H7 (cell line): ENCODE measurements around the gene ACKR2. TPM values are rescaled to one million over a fixed set of nuclear protein-coding genes. Genes with fewer than 3 reads are reported as not detected.

Experiments used
- DNase-seq: peaks from one replicate; pipeline ENCODE4 v3.0.0; 2012
- H3K27me3 ChIP-seq: 2 replicates; pipeline ENCODE4 v1.6.0; 2011; ENCODE audit warnings: mild to moderate bottlenecking, low read length; ENCODE audit not compliant: control insufficient read depth, insufficient read depth
- H3K36me3 ChIP-seq: replicated peaks from 2 replicates; pipeline ENCODE4 v1.5.1; 2011; ENCODE audit warnings: low read length; ENCODE audit not compliant: control insufficient read depth, insufficient read depth
- H3K4me3 ChIP-seq: 2 replicates; pipeline ENCODE4 v1.5.1; 2011; ENCODE audit warnings: low read depth, mild to moderate bottlenecking, control low read depth, low read length, moderate library complexity; ENCODE audit not compliant: insufficient read depth
- total RNA-seq: library from RNA; depleted of rRNA; stranded (reverse); fragments of >200 nt; shearing (Covaris generic); gene quantifications from 2 replicates; pipeline ENCODE4 v1.2.3, GENCODE V29; 2014

Gene ACKR2
- total RNA-seq, 1 experiment from 2014 or later = not detected

DNA sequence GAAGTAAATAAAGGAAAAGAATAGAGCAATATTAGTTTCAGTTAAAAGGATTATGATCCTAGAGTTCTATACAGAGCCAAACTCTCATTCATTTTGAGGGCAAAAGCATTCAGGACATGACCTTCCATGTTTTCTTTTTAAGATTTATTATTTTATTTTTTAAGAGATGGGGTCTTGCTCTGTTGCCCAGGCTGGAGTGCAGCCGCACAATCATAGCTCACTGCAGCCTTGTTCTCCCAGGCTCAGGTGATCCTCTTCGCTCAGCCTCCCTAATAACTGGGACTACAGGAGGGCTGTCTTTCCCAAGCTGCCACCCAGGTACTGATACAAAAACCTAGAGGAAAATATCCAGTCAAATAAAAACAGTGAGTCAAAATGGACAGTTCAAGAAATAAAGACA, 22.6 kb upstream of the ACKR2 start:
- Histone ChIP-seq H3K4me3 (no peak overlapping the region), H3K27me3 (no peaks in the 10 kb centered on the region), H3K36me3 (peaks cover 3% of the 10 kb centered on the region)
- no peak for DNase-seq

DNA sequence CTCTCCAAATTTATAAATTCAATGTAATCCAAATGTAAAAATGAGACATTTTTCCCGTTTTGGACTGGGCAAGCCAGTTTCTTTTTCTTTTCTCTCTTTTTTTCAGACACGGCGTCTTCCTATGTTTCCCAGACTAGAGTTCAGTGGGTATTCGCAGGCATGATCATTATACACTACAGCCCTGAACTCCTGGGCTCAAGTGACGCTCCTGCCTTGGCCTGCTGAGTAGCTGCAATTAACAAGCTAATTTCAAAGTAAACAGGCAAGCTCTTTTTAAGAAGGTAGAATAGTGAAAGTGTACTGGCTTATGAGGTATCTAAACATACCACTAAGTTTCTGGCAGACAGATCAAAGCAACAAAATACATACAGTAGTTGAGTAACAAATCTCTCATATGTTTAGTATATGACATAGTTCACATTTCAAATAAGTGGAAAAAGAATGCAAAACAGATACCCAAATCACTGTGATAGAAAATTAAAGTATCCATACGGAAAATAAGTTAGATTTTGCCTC, 18.5 kb upstream of the ACKR2 start:
- DNase-seq = no peak
- H3K4me3 ChIP-seq = no peak overlapping the region
- H3K27me3 ChIP-seq = no peaks in the 10 kb centered on the region
- peaks cover 5% of the 10 kb centered on the region for H3K36me3 ChIP-seq

DNA sequence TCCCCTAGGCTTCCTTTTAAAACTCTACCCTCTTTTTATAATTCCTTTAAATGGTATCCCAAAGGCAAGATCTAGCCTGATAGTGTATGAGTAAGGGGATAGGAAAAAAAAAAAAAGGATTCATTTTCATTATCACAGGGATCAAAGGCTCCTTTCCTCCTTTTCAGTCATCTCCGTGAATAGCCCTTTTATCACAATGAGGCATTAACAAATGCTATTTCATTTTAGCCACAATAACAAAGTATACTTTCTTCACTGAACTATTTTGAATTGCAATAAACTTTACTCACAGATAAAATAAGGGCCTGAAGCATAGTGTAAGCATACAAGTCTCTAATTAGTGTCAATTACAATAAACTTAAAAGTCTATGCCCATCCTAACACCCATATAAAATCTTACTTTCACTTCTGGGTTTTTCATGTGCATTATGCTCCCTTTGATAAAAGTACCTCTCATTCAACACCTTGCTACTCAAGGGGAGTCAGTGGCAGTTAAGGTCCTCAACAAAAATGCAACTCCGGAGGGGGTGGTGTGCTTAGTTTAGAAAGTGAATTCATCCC, 13.5 kb upstream of the ACKR2 start:
- peaks cover 4% of the 10 kb centered on the region for H3K36me3 ChIP-seq
- peak; percentile 19 for DNase-seq
- H3K4me3 ChIP-seq = no peak overlapping the region
- no peaks in the 10 kb centered on the region for H3K27me3 ChIP-seq

DNA sequence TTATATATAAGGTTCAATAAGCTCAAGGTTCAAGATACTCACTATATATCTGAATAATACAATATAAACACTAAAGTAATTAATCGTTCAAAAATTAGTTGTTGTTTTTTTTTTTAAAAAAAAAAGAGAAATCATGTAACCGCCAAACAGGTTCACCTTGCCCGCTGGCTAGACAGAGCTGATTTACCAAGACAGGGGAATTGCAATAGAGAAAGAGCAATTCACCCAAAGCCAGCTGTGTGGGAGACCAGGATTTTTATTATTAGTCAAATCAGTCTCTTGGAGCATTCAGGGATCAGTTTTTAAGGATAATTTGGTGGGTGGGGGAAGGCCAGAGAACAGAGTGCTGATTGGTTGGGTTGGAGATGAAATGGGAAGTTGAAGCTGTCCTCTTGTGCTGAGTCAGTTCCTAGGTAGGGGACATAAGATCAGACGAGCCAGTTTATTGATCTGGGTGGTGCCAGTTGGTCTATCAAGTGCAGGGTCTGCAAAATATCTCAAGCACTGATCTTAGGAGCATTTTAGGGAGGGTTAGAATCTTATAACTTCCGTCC, 12.8 kb upstream of the ACKR2 start:
- DNase-seq = peak; percentile 31
- no peaks in the 10 kb centered on the region for H3K27me3 ChIP-seq
- H3K4me3 ChIP-seq = no peak overlapping the region
- H3K36me3 ChIP-seq = peaks cover 4% of the 10 kb centered on the region

DNA sequence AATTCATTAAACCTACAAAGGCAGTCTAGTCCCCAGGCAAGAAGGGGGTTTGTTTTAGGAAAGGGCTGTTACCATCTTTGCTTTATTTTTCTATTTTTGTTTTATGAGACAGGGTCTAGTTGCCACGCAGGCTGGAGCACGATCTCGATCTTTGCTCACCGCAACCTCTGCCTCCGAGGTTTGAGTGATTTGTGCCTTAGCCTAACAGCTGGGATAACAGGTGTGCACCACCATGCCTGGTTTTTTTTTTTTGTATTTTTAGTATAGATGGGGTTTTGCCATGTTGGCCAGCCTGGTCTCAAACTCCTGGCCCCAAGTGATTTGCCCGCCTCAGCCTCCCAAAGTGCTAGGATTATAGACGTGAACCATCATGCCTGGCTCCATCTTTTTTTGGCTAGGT, 9.9 kb upstream of the ACKR2 start:
- no peaks in the 10 kb centered on the region for H3K27me3 ChIP-seq
- no peak for DNase-seq
- no peak overlapping the region for H3K4me3 ChIP-seq
- no peaks in the 10 kb centered on the region; the same call in 1 of the 2 replicates for H3K36me3 ChIP-seq

DNA sequence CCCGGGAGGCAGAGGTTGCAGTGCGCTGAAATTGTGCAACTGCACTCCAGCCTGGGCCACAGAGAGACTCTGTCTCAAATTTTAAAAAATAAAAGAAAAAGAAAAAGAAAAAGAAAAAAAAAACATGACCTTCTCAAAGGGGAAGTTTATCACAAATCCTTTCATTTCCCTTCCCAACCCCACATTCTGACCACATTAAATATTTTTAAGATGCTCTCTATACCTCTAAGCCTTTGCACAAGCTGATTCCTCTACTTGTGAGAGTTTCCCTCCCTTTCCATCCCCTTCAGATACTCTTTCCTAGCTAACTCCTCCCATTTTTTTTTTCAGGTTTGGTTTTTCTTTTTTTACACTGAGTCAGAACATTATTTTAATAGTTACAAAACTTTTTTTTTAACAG, 9.0 kb upstream of the ACKR2 start:
- no peak overlapping the region for H3K4me3 ChIP-seq
- no peak for DNase-seq
- H3K36me3 ChIP-seq = no peaks in the 10 kb centered on the region; the same call in 1 of the 2 replicates
- H3K27me3 ChIP-seq = peaks cover 6% of the 10 kb centered on the region

DNA sequence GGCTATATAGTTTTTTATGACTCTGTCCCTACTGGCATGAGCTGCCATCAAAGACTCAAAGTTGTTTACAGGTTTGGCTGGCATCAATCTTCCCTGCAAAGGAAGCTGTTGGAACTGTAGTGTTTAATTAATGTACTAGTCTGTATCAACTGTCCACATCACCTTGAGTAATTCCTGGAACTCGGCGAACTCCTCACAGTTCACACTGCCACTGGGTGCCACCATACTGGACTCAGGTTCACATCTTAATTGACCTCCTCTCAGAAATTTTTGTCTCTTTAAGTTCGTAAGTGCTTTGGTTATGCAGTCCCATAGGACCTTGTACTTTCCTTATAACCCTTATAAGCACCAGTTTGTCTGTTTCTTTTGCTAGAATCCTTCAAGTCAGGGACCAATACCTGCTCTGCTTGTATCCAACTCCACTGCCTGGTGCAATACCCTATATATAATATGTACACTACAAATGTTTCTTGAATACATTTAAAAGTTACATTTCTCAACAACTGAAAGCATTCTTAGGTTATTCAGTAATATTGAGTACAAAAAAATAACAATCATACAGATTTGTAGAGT, 8.1 kb upstream of the ACKR2 start:
- H3K27me3 ChIP-seq = peaks cover 11% of the 10 kb centered on the region
- no peak overlapping the region for H3K4me3 ChIP-seq
- DNase-seq = no peak
- H3K36me3 ChIP-seq = no peaks in the 10 kb centered on the region

DNA sequence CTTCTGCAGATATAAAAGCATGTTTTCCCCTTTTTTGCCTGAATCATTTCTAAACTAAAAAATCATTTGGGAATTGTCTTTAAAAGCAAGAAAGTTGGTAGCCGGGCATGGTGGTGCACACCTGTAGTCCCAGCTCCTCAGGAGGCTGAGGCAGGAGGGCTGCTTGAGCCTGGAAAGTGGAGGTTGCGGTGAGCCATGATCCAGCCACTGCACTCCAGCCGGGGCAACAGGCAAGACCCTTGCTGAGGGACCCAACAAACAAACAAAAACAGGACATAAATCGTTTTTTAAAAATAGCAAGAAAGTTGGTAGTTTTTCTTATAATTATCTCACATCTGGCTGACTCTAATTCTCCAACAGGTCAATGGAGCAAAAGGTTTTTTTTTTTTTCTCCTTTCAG, 7.5 kb upstream of the ACKR2 start:
- Histone ChIP-seq H3K36me3 (no peaks in the 10 kb centered on the region), H3K4me3 (no peak overlapping the region), H3K27me3 (peaks cover 11% of the 10 kb centered on the region)
- DNase-seq = no peak

DNA sequence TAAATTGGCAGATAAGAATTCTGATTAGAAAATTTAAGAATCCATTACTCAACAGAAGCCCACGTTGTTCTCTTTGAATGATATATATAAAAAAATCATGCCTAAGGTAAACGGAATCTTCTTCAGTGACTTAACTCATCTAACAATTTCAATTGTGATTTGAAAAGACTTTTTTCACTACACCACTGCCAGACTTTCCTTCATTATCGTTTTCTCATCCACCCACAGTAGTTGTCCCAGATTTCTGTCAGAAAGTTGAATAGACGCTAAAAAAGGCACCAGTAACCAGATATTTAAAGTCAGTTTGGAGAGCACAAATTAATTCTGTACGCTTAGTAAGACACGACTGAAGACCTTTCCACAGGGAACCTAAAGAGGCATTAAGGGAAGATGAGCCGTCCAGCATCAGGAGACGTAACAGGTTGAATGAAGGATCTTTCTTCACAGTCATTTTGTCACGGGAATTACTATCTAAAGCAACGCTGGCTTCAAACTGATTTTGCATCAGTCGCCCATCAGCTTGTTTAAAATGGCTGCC, 6.3 kb upstream of the ACKR2 start:
- no peak for DNase-seq
- peak overlapping the region; percentile 69 for H3K4me3 ChIP-seq
- H3K27me3 ChIP-seq = peaks cover 11% of the 10 kb centered on the region
- H3K36me3 ChIP-seq = no peaks in the 10 kb centered on the region

DNA sequence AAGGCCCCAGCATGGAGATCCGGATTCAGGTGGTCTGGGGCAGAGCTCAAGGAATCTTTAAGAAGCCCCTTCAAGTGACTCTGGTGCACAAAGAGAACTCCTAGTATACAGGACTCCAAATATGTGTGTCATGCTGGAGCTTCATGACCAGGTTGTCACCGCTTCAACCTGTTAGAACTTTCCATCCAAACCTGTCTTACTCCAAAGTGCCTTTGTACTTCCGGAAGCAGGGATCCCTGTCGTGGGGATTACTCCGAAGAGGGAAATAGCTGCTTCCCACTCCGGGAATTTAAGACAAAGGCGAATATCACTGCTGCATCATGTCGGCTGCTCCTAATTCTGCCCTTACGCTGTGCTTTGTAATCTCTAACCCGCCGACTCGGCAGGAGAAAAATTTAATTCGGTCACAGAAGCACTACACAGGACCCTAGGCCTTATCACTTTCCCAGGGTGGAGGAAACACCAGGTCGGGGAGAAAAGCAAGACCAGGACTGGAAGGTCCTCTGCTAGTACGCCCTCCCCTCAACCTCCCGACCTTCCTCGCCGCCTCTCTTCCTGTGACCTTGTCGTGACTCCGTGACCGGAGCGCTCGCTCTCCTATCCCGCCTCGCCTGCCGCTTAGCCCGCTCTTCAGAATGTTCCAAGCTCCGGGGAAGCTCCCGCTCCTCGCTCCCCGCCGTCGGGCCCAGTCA, 5.7 kb upstream of the ACKR2 start:
- peak overlapping the region; percentile 69 for H3K4me3 ChIP-seq
- DNase-seq = peak; percentile 49
- H3K27me3 ChIP-seq = peaks cover 11% of the 10 kb centered on the region
- no peaks in the 10 kb centered on the region for H3K36me3 ChIP-seq

DNA sequence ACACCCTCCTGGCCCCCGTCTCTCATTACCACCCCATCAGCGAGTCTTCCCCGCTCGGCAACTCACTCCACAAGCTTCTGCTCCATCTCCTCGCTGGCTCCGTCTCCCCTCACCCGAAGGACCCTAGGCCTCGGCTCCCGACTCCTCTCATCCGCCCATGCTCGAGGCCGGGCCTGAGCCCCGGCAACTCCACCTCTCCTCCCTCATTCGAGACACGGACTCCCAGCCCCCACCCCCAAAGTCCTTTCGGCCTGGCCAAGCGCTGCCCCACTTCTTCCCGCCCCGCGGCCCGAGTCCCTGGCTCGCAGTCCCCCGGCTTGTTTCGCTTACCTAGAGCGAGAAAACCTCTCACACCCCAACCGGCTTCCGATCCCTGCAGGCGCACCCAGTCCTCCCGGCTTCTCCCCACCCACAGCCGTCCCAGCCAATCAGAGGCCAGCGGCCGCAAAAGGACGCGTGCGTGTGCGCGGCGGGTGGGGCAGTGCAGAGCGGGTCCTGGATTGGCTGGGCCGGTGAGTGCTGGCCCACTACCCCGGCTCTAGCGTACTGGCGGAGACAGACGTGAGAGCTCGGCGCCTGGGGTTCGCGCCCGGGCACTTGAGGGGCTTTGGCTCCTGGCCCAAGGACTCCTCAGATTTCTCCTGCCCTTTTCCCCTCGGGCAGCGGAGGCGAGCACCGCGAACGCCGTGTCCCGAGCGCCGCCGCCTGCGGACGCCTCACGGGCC, 5.0 kb upstream of the ACKR2 start, which contains the start of gene HIGD1A:
HIGD1A (minus strand) TSS at position 385 of the 725 bp plus-strand sequence. CDS start 10,237 bp downstream, outside the sequence.
- DNase-seq = peak; percentile 99
- H3K27me3 ChIP-seq = peaks cover 11% of the 10 kb centered on the region
- peak within 1 kb of the TSS; percentile 69 for H3K4me3 ChIP-seq
- no peaks in the 10 kb centered on the region for H3K36me3 ChIP-seq

DNA sequence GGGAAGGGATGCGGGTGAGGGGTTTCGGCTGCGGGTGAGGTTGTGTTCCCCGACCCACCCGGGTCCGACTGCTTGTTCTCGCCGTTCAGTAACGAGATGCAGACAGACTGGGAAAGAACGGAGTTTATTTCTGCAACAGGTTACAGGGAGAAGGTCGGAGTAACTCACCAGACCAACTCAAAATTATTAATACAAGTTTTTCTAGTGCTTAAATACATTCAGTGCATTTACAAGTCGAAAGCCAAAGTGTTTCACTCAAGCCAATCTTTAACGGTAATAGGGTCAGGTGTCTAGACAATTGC, 4.5 kb upstream of the ACKR2 start:
- peaks cover 11% of the 10 kb centered on the region for H3K27me3 ChIP-seq
- H3K36me3 ChIP-seq = no peaks in the 10 kb centered on the region
- no peak for DNase-seq
- peak overlapping the region; percentile 69 for H3K4me3 ChIP-seq

DNA sequence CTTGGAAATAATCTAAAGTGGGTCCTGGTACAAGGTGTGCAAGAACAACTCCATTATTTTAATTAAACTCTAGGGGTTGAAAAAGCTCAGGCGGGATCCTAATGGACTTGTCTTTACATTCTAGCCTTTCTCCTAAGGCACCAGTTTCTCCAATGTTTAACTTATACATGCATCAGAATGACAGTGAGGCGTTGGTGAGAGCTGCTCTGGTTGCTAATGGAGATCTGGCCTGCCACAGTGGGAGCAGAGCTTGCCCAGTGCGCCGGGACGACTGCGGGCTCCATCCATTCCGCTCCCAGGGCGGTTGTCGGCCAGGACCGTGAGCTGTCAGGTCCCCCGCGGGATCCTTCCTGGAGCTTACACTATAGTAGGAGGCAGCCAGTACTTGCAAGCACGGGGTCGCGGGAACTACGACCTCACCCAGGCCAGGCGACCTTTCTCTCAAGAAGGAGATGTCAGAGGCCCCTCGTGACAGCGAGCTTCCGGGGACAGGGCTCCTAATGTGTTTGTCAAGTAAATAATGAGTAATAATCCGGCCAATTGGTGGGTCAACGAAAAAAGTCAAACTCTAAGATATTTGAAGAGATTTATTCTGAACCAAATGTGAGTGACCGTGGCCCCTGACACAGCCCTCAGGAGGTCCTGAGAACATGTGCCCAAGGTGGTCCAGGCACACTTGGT, 4.0 kb upstream of the ACKR2 start:
- Histone ChIP-seq H3K4me3 (peak overlapping the region; percentile 69), H3K27me3 (peaks cover 11% of the 10 kb centered on the region), H3K36me3 (no peaks in the 10 kb centered on the region)
- peak; percentile 69 for DNase-seq

DNA sequence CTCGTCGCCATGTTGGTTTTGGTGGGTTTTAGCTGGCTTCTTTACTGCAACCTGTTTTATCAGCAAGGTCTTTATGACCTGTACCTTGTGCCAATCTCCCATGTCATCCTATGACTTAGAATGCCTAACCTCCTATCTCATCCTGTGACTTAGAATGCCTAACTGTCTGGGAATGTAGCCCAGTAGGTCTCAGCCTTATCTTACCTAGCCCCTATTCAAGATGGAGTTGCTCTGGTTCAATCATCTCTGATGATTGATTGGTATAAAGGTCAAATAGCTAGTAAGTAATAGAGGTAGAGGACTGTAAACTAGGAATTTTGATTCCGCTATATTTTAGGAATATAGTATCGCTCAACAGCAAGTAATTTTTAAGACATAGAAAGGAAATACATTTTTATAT, 1.3 kb upstream of the ACKR2 start:
- Histone ChIP-seq H3K36me3 (no peaks in the 10 kb centered on the region), H3K27me3 (peaks cover 11% of the 10 kb centered on the region), H3K4me3 (no peak overlapping the region)
- no peak for DNase-seq
